A673 (cell line): ENCODE results near the gene STAU1. TPM values are rescaled to one million over a fixed set of nuclear protein-coding genes. Genes with fewer than 3 reads are reported as not detected.

Experiments
- BruUV-seq: library from RNA; stranded (reverse); fragments of 400-500 nt; replicated peaks from 2 replicates; lab custom pipeline; 2021; lab: Mats Ljungman, UMichigan
- CTCF ChIA-PET: fragments of 300-600 bp; sonication (Branson Sonifier 250); formaldehyde crosslinking; loops from one replicate; lab custom pipeline; 2022; ENCODE audit warnings: antibody characterized with exemption; lab: Charles Lee
- POLR2A ChIA-PET: fragments of 300-600 bp; sonication (Branson Sonifier 250); formaldehyde crosslinking; loops from one replicate; lab custom pipeline; 2022; ENCODE audit warnings: antibody characterized with exemption; ENCODE audit not compliant: low non-redundant PET; lab: Charles Lee
- DNase-seq: peaks from one replicate; pipeline ENCODE4 v3.0.0-alpha.2; 2015; ENCODE audit warnings: low spot score
- H3K27ac ChIP-seq: fragments of 200-600 bp; sonication (generic); 2 replicates; pipeline ENCODE4 v1.5.1; 2016; ENCODE audit warnings: mixed run types, low read depth, mild to moderate bottlenecking, mixed read lengths, antibody characterized with exemption, low read length; ENCODE audit not compliant: poor library complexity, severe bottlenecking
- H3K27me3 ChIP-seq: fragments of 200-600 bp; sonication (generic); replicated peaks from 2 replicates; pipeline ENCODE4 v1.6.1; 2017; ENCODE audit warnings: mixed run types, low read depth, mild to moderate bottlenecking, mixed read lengths, antibody characterized with exemption, low read length; ENCODE audit not compliant: insufficient read depth, poor library complexity
- H3K36me3 ChIP-seq: fragments of 200-600 bp; sonication (generic); 2 replicates; pipeline ENCODE4 v1.6.1; 2016; ENCODE audit warnings: mixed run types, mild to moderate bottlenecking, mixed read lengths, antibody characterized with exemption, low read length; ENCODE audit not compliant: insufficient read depth, poor library complexity, severe bottlenecking
- H3K4me1 ChIP-seq: fragments of 200-600 bp; sonication (generic); 2 replicates; pipeline ENCODE4 v1.6.1; 2017; ENCODE audit warnings: mixed run types, mild to moderate bottlenecking, mixed read lengths, antibody characterized with exemption, low read length; ENCODE audit not compliant: insufficient read depth, poor library complexity, severe bottlenecking
- H3K4me3 ChIP-seq: fragments of 200-600 bp; sonication (generic); 2 replicates; pipeline ENCODE4 v1.5.1; 2016; ENCODE audit warnings: low read depth, mixed run types, mild to moderate bottlenecking, mixed read lengths, low read length; ENCODE audit not compliant: poor library complexity, severe bottlenecking
- H3K9me3 ChIP-seq: fragments of 200-600 bp; sonication (generic); 2 replicates; pipeline ENCODE4 v1.6.1; 2016; ENCODE audit warnings: mixed run types, low read depth, mild to moderate bottlenecking, mixed read lengths, antibody characterized with exemption, low read length; ENCODE audit not compliant: poor library complexity, severe bottlenecking
- EZH2 ChIP-seq: fragments of 200-600 bp; sonication (generic); IDR thresholded peaks from 2 replicates; pipeline ENCODE4 v1.6.1; 2017; ENCODE audit warnings: borderline replicate concordance, low read depth, mild to moderate bottlenecking, mixed read lengths, antibody characterized with exemption, low read length; ENCODE audit not compliant: poor library complexity, severe bottlenecking
- intact Hi-C: fragments of 100-400 bp; cut with micrococcal nuclease; formaldehyde crosslinking; loops from one replicate; pipeline ENCODE4 v1.10.0; 2022; ENCODE audit not compliant: unreplicated experiment
- total RNA-seq: library from RNA; stranded (reverse); gene quantifications from 2 replicates; pipeline ENCODE4 v1.2.3, GENCODE V29; 2021
- TF ChIP-seq, protein P1 (sequence below): fragments of 300-800, 200-600 bp; sonication (generic); conservative IDR thresholded peaks from 2 replicates; pipeline ENCODE4 v1.5.1; 2017; ENCODE audit warnings: low read depth, mild to moderate bottlenecking, antibody characterized with exemption, low read length, moderate library complexity, mixed read lengths

STAU1 gene
- total RNA-seq, 1 experiment from 2014 or later, result 104 TPM

DNA sequence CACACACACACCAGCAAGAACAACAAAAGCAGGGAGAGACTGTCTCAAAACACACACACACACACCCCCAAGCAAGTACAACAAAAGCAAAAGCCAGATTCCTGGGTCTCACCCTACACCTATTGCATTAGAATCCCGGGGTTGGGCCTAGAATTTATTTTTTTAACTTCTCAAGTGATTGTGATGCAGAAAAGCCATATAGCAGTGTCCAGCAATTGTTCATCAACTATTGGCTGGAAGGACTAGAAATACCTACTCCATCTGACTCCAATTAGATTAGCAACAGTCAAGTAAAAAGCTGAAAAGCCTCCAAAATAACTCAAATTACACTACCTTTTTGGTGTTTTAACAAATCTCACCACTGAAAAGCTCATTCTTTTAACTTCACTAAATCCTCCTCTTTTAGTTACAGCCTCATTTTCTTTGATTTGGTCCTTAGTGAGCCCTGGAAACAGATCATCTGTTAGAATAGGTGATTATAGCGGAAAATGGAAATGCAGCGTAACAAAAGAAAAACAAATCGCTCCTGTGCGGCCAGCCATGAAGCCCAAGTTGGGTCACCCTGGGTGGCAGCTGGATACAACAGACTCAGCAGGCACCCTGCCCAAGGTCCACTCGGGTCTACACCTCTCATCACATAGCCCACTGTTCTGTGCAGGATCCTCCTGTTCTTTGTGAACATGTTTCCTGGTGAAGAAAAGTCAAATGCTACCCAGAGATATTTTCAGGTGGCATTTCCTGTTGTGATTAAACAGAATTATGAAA is 38.7 kb downstream of the STAU1 start:
- intact Hi-C loops, result no loop called here
- no peak for TF ChIP-seq EZH2
- Histone ChIP-seq H3K9me3 (no peaks in the 10 kb centered on the region), H3K4me3 (no peak overlapping the region), H3K4me1 (no peaks in the 10 kb centered on the region), H3K36me3 (peaks cover 27% of the 10 kb centered on the region), H3K27me3 (no peaks in the 10 kb centered on the region), H3K27ac (peak overlapping the region; percentile 13)
- POLR2A ChIA-PET, result no interaction called here
- no TSS peak for BruUV-seq
- CTCF ChIA-PET, result no interaction called here
- DNase-seq, result no peak

DNA sequence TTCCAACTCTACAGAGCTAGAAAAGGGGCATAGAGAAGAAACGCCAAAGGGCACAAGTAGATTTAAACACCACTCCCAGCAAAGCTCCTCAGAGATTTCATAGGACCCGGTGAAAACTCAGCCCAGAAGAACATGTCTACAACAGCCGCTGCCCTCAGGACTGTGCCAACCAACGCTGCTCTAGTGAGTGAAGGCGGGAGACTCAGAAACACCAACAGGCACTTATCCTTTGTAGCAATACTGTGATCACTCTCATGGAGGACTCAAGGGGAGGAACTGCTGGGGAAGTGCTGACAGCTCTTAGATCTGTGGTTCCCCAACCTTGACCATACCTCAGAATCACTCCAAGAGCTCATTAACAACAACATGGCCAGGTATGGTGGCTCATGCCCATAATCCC is 39.5 kb downstream of the STAU1 start:
- Histone ChIP-seq H3K27ac (no peak overlapping the region), H3K36me3 (peaks cover 33% of the 10 kb centered on the region), H3K27me3 (no peaks in the 10 kb centered on the region), H3K9me3 (no peaks in the 10 kb centered on the region), H3K4me1 (no peaks in the 10 kb centered on the region), H3K4me3 (no peak overlapping the region)
- BruUV-seq, result no TSS peak
- TF ChIP-seq, protein P1, sequence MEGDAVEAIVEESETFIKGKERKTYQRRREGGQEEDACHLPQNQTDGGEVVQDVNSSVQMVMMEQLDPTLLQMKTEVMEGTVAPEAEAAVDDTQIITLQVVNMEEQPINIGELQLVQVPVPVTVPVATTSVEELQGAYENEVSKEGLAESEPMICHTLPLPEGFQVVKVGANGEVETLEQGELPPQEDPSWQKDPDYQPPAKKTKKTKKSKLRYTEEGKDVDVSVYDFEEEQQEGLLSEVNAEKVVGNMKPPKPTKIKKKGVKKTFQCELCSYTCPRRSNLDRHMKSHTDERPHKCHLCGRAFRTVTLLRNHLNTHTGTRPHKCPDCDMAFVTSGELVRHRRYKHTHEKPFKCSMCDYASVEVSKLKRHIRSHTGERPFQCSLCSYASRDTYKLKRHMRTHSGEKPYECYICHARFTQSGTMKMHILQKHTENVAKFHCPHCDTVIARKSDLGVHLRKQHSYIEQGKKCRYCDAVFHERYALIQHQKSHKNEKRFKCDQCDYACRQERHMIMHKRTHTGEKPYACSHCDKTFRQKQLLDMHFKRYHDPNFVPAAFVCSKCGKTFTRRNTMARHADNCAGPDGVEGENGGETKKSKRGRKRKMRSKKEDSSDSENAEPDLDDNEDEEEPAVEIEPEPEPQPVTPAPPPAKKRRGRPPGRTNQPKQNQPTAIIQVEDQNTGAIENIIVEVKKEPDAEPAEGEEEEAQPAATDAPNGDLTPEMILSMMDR, result no peak
- TF ChIP-seq EZH2, result no peak
- intact Hi-C loops, result no loop called here
- CTCF ChIA-PET, result no interaction called here
- no peak for DNase-seq
- POLR2A ChIA-PET, result no interaction called here

DNA sequence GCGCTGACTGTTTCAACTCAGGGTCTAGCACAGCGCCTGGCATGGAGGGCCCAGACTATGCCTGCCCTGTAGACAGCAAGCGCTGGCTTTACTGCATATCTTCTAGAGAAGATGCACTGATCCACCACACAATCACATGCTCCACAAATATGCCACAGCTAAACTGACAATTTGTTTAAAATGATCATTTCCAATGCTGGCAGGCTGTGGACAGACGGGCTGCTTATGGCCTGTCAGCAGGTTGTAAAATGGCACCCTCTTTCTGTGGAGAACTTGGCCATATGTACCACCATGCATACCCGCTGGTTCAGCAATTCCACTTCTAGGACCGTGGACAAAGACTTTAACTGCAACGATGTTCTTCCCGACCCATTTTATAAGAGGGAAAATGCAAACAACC is 40.8 kb downstream of the STAU1 start:
- Histone ChIP-seq H3K36me3 (peaks cover 34% of the 10 kb centered on the region), H3K27me3 (no peaks in the 10 kb centered on the region), H3K27ac (no peak overlapping the region), H3K4me1 (no peaks in the 10 kb centered on the region), H3K9me3 (no peaks in the 10 kb centered on the region), H3K4me3 (no peak overlapping the region)
- DNase-seq, result no peak
- POLR2A ChIA-PET, result no interaction called here
- TF ChIP-seq, protein P1, result no peak
- TF ChIP-seq EZH2, result no peak
- BruUV-seq, result no TSS peak
- intact Hi-C loops, result no loop called here
- CTCF ChIA-PET, result no interaction called here
